GM18868 (cell line): ENCODE measurements around the gene EIF4G1.

Experiments used
- ATAC-seq: cut with Tn5 transposase; IDR thresholded peaks from one replicate; pipeline ENCODE4 v1.9.1; 2021; ENCODE audit warnings: mild to moderate bottlenecking, moderate library complexity; ENCODE audit not compliant: unreplicated experiment

EIF4G1 gene

GRCh38 chr3:184381261-184382224, 67.1 kb downstream of the EIF4G1 start:
- ATAC-seq, result no peak

GRCh38 chr3:184382326-184383032, 68.1 kb downstream of the EIF4G1 start:
- no peak for ATAC-seq

DNA sequence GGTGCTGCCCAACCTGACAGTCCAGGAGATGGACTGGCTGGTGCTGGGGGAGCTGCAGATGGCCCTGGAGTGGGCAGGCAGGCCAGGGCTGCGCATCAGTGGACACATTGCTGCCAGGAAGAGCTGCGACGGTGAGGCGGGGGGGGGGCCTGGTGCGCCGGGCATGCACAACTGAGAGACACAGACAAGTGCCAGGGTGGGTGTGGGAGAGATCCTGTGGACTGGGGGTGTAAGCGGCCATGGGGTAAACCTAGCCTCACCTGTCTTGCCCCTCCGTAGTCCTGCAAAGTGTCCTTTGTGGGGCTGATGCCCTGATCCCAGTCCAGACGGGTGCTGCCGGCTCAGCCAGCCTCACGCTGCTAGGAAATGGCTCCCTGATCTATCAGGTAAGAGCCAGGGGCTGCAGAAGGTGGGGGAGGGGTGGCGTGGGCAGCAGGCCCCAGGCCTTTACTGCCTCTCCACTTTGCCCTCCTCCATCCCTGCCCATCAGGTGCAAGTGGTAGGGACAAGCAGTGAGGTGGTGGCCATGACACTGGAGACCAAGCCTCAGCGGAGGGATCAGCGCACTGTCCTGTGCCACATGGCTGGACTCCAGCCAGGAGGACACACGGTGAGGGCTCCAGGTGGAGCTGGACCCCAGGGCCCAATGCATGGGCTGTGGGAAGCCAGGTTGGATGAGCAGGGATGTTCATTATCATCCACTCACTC, 68.8 kb downstream of the EIF4G1 start:
- ATAC-seq, result no peak

GRCh38 chr3:184384342-184384741, 69.9 kb downstream of the EIF4G1 start:
- ATAC-seq, result no peak
